ENCODE results near the gene CPLX4.

Gene CPLX4

GRCh38 chr18:59274533-59274928, 43.9 kb downstream of the CPLX4 start:
- DNase-seq (ENCODE audit: low spot score) = no peak
- no peak for TF ChIP-seq CTCF (IDR thresholded peaks at IDR 0.05; ENCODE audit: extremely low read depth, insufficient read depth, missing control alignments)
- in situ Hi-C loops (cut with MboI; ENCODE audit: low pct_unique_long_range_greater_than_20kb, low sequenced_read_pairs, unreplicated experiment) = no loop called here

DNA sequence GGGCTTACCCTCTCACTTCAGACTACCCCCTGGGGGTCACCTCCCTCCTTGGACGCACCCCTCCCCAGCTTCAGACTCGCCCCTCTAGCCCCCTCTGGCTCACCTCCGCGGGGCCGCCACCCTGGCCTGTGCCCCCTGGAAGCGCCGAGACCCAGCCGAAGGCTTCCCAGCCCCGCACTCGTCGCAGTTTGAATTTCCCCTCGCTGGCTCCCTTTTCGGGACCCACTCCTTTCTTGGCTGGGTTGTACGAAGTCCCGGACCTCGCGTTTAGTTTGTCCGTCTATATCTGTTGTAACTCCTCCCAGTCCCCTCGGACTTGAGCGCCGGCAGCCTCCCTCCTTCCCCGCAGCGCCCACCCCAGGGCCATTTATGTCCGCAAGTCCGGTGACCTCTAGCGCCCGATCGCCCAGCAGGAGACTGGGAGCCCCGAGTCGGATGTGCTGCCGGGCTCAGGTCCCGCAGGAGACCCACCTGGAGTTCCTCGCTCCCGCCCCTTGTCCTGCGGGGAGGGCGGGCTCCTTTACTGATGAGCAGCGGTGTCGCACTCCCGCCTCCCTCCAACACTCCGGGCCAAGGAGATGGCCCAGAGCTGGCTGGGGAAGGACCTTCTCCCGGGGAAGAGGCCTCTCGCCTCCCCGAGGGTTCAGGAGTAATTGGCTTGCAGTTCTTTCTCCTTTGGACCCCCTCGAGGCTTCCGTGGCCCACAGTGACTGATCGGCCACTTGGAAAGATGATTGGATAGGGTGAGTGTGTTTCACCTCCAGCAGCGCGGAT, 44.5 kb downstream of the CPLX4 start:
- DNase-seq (ENCODE audit: low spot score) = no peak
- no peak for TF ChIP-seq CTCF (IDR thresholded peaks at IDR 0.05; ENCODE audit: extremely low read depth, insufficient read depth, missing control alignments)
- in situ Hi-C loops (cut with MboI; ENCODE audit: low pct_unique_long_range_greater_than_20kb, low sequenced_read_pairs, unreplicated experiment) = no loop called here

DNA sequence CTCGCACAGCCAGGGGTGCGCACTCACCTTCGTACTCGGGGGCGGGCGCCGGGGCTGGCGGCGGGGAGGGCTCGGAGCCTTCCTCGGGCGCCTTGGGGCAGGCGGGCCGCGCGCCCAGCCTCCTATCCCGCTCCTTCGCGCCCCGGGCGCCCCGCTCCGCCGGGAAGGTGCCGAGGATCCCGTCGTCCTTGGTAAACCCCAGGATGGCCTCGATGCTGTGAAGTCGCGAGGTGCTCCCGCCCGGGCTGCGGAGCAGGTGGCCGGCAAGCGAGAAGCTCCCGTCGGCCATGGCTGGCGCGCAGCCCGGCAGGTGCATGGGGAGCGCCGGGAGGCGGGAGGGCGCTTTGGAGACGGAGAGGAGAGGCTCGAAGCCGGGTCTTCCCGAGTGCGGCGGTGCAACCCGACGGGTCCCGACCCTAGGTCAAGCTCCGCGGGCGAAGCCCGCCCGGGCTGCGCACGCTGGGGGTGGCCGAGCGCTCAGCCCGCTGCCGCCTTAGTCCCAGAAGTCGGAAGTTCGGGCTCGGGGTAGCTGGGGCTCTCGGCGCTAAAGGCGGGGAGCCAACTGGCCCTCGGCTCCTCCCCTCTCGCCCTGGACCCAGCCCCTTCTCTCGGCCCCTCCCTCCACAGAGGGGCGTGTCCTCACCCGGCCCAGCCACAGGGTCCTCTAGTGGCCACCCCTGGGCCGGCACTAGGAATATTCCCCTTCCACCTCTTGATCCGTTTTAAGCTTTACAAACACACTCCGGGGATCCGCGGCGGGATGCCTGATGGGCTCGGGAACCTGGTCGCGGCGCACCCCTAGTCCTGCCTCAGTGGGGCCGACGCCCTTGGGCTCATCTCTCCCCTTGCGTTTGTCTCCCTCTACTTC, 45.3 kb downstream of the CPLX4 start, which contains the start of gene RAX:
RAX (minus strand) TSS at position 564 of the 868 bp plus-strand sequence; CDS start at position 316, 248 bp downstream.
- no peak for TF ChIP-seq CTCF (IDR thresholded peaks at IDR 0.05; ENCODE audit: extremely low read depth, insufficient read depth, missing control alignments)
- DNase-seq (ENCODE audit: low spot score) = peak; percentile 81
- in situ Hi-C loops (cut with MboI; ENCODE audit: low pct_unique_long_range_greater_than_20kb, low sequenced_read_pairs, unreplicated experiment) = no loop called here

DNA sequence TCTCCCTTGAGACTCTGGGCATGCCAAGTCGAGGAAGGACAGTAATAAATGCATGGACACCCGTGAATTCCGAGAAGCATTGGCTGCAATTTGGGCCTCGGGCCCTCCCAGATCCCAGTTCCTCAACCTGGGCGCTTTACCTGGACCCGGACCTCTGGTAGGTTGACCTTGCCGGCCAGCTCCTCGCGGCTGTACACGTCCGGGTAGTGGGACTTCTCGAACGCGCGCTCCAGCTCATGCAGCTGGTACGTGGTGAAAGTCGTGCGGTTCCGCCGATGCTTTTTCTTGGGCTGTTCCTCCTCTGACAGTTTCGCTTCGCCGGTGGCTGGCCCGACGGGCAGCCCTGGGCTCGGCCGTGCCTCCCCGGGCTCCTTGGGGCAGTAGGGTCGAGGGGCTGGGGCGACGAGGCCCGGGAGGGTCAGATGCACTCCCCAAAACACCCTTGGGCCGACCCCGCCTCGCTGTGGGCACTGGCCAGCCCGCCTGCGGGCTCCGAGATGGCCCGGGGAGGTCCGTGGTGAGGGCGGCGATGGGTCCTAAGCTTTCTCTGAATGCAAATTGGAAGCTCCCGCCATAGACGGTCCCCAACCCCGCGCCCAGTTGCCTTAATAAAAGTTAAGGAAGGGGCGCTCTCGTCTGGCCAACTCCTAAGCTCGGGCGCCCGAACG, 46.1 kb downstream of the CPLX4 start:
- peak; percentile 44 for DNase-seq (ENCODE audit: low spot score)
- in situ Hi-C loops (cut with MboI; ENCODE audit: low pct_unique_long_range_greater_than_20kb, low sequenced_read_pairs, unreplicated experiment) = no loop called here
- TF ChIP-seq CTCF (IDR thresholded peaks at IDR 0.05; ENCODE audit: extremely low read depth, insufficient read depth, missing control alignments) = no peak

GRCh38 chr18:59271606-59272220, 46.7 kb downstream of the CPLX4 start:
- TF ChIP-seq CTCF (IDR thresholded peaks at IDR 0.05; ENCODE audit: extremely low read depth, insufficient read depth, missing control alignments) = no peak
- in situ Hi-C loops (cut with MboI; ENCODE audit: low pct_unique_long_range_greater_than_20kb, low sequenced_read_pairs, unreplicated experiment) = no loop called here
- no peak for DNase-seq (ENCODE audit: low spot score)
